Memory B cell (primary cell): ENCODE data around the gene TMEM205.
"Not testable (repeated sequence)": the region's sequence is repeated elsewhere in the genome, so short reads cannot be mapped to it uniquely, and the experiment has no call there.

Experiments used
- ATAC-seq: fragments of 150-1000 bp; cut with Tn5 transposase; 2 replicates; pipeline ENCODE4 v1.10.0; 2021; ENCODE audit warnings: low read depth, mild to moderate bottlenecking, moderate library complexity
- DNase-seq, 2 donors: peaks; one replicate each; pipeline ENCODE4 v3.0.0; 2022; ENCODE audit warnings: low spot score in 2 of 2
- H3K27ac Mint-ChIP-seq: one replicate; pipeline ENCODE4 v1.8.0; 2022; ENCODE audit warnings: mild to moderate bottlenecking, moderate library complexity, mixed read lengths
- H3K27me3 Mint-ChIP-seq: one replicate; pipeline ENCODE4 v1.8.0; 2022; ENCODE audit warnings: mixed read lengths
- H3K36me3 Mint-ChIP-seq: one replicate; pipeline ENCODE4 v1.8.0; 2022; ENCODE audit warnings: mild to moderate bottlenecking, mixed read lengths
- H3K4me1 Mint-ChIP-seq: one replicate; pipeline ENCODE4 v1.8.0; 2022; ENCODE audit warnings: mixed read lengths
- H3K4me3 Mint-ChIP-seq: one replicate; pipeline ENCODE4 v1.8.0; 2022; ENCODE audit warnings: mild to moderate bottlenecking, moderate library complexity, mixed read lengths
- H3K9me3 Mint-ChIP-seq: one replicate; pipeline ENCODE4 v1.8.0; 2022; ENCODE audit warnings: mixed read lengths

Gene TMEM205

DNA sequence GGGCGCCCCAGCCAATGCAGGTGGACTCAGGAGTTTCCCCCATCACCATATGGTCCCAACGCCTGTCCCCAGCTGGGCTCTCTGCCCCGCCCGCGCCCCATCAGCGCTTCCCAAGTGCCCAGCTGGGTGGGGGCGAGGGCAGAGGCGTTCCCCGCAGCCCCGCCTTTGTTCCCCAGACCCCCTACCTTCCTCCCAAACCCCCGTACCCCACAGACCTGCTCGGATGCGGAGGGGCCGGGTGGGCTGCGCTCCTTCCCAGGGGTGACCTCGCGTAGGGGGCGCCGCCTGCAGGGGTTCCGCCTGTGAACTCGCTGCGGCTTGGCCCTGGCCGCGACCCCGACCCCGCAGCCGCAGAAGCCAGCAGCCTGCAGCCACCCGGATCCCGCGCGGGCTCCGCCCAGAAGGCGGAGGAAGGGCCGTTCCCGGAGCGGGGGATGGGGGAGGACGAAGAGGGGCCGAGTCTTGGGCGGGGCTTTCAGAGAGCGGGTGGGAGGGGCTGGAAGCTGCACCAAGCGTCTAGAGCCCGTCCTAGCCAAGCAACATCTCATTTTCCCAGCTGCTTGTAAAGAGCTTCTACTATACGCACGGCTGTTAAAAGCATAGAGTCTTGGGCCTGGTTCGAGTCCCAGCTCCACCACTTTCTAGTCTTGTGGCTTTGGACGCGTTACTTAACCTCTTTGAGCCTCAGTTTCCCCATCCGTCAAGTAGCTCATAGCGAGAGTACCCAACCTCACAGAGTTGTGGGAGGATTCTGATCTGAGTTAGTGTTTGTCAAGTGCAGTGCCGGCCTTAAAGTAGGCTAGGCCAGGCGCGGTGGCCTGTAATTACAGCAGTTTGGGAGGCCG is 6.6 kb downstream of the TMEM205 start, which contains the start of gene RAB3D:
Gene RAB3D (minus strand): TSS at position 404 of the 845 bp plus-strand sequence. CDS start 2,258 bp downstream, outside the sequence.
- Mint-ChIP-seq H3K4me3 (peak within 1 kb of the TSS; percentile 80), H3K4me1 (peaks cover 8% of the 10 kb centered on the region), H3K36me3 (peaks cover 16% of the 10 kb centered on the region), H3K27me3 (no peaks in the 10 kb centered on the region), H3K9me3 (no peaks in the 10 kb centered on the region), H3K27ac (no peak within 1 kb of the TSS)
- DNase-seq, result peak; percentile 51 to 58
- ATAC-seq, result peak; percentile 95

- Mint-ChIP-seq H3K27ac (no peak overlapping the region), H3K9me3 (no peaks in the 10 kb centered on the region), H3K4me3 (peak overlapping the region; percentile 80), H3K4me1 (peaks cover 5% of the 10 kb centered on the region), H3K36me3 (peaks cover 21% of the 10 kb centered on the region), H3K27me3 (no peaks in the 10 kb centered on the region)
- no peak for ATAC-seq
- DNase-seq, result no peak
Measured at GRCh38 chr19:11338569-11339253, 7.4 kb downstream of the TMEM205 start.

DNA sequence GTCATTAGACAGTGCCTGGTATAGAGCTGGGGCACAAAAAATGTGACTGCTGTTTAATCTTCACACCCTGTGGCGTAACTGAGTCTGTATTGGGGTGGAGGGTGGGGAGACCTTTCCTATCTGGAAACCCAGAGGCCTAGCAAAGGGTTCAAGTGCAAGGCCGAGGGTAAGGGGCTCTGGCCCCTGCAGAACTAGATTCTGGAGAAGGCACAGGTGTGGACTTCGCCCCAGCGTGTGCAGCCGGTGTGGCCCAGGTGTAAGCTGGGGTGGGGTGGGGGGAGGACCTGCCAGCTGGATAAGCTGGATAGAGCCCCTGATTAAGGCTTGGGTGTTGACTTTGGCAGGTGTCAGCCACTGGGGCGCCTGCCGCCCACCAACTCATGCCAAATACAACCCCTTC is 7.9 kb downstream of the TMEM205 start:
- Mint-ChIP-seq H3K27ac (peak overlapping the region; percentile 50), H3K4me1 (peaks cover 5% of the 10 kb centered on the region), H3K4me3 (no peak overlapping the region), H3K9me3 (no peaks in the 10 kb centered on the region), H3K36me3 (peaks cover 24% of the 10 kb centered on the region), H3K27me3 (no peaks in the 10 kb centered on the region)
- ATAC-seq (no peak), DNase-seq (no peak)

DNA sequence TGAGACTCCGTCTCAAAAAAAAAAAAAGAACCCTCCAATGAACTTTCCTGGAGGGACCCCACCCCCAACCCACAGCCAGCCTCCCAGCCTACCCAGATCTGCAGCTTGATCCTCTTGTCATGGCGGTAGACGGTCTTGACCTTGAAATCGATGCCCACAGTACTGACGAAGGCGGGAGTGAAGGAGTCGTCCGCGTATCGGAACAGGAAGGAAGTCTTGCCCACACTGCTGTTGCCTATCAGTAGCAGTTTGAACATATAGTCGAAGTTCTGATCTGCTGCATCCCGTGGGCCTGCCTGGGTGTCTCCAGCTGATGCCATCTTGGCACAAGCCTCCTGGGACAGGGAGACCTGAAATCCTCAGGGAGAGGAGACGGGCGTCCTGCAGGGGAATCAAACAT is 9.0 kb downstream of the TMEM205 start:
- Mint-ChIP-seq H3K4me1 (peaks cover 5% of the 10 kb centered on the region), H3K36me3 (peaks cover 28% of the 10 kb centered on the region), H3K9me3 (no peaks in the 10 kb centered on the region), H3K27me3 (no peaks in the 10 kb centered on the region), H3K4me3 (no peak overlapping the region), H3K27ac (no peak overlapping the region)
- ATAC-seq, result no peak
- no peak for DNase-seq

DNA sequence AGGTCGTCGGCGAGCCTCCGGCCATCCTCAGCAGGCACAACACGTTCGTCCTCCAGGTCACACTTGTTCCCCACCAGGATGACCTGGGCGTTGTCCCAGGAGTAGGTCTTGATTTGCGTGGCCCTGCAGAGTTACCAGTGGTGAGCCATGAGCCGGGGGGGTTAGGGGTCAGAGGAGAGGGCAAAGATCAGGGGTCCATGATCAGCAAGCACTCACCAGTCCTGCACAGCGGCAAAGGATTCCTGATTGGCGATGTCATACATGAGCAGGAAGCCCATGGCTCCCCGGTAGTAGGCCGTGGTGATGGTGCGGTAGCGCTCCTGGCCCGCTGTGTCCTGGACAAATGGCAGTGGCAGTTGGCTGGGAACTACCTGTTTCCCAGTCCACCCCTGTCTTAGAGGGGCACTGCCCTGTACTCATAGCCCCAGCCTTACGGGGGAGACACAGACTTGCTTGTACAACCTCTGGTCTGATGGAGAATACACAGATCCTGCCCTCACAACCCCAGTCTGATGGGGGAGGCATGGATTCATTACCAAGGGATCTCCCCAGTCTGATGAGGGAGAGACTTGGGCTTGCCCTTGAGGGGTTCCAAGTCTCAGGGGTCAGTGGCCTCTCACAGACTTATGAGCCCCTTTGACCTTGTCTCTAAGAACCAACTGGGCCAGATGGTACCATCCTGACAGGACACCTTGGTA is 10.5 kb downstream of the TMEM205 start:
- H3K4me1 Mint-ChIP-seq, result peaks cover 5% of the 10 kb centered on the region
- no peak for DNase-seq
- no peak for ATAC-seq
- H3K36me3 Mint-ChIP-seq, result peaks cover 30% of the 10 kb centered on the region
- no peak overlapping the region for H3K27ac Mint-ChIP-seq
- no peaks in the 10 kb centered on the region for H3K27me3 Mint-ChIP-seq
- H3K4me3 Mint-ChIP-seq, result no peak overlapping the region
- no peaks in the 10 kb centered on the region for H3K9me3 Mint-ChIP-seq

DNA sequence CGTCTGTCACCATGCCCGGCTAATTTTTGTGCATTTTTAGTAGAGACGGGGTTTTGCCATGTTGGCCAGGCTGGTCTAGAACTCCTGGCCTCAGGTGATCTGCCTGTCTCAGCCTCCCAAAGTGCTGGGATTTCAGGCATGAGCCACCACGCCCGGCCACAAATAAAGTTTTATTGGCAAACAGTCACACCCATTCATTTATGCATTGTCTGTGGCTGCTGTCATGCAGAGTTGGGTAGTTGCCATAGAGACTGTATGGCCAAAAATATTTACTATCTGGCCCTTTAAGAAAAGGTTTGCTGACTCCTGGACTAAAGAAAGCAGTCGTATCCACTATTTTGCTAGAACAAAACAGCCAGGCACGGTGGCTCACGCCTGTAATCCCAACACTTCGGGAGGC is 12.2 kb downstream of the TMEM205 start:
- peak overlapping the region; percentile 67 for H3K27ac Mint-ChIP-seq

DNA sequence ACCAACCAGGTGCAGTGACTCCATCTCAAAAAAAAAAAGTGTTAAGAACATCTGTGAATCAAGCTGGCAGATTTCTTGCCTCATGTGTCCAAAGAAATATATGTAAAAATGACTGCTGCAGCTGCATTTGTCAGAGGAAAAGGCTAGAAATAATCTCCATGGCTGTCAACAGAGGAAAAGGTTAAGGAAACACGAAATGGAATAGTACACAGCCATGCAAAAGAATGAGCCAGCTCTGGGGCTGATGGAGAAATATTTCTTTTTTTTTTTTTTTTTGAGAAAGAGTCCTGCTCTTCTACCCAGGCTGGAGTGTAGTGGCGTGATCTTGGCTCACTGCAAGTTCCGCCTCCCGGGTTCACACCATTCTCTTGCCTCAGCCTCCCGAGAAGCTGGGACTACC is 13.2 kb downstream of the TMEM205 start:
- no peaks in the 10 kb centered on the region for H3K27me3 Mint-ChIP-seq
- H3K9me3 Mint-ChIP-seq, result no peaks in the 10 kb centered on the region
- H3K4me1 Mint-ChIP-seq, result no peaks in the 10 kb centered on the region
- peaks cover 31% of the 10 kb centered on the region for H3K36me3 Mint-ChIP-seq
- H3K27ac Mint-ChIP-seq, result no peak overlapping the region
- H3K4me3 Mint-ChIP-seq, result no peak overlapping the region
- ATAC-seq (no peak), DNase-seq (no peak)

More for the DNA sequence above, 12.2 kb downstream of the TMEM205 start:
- peaks cover 32% of the 10 kb centered on the region for H3K36me3 Mint-ChIP-seq
- H3K4me1 Mint-ChIP-seq, H3K4me3 Mint-ChIP-seq, H3K9me3 Mint-ChIP-seq, DNase-seq, H3K27me3 Mint-ChIP-seq: not testable (repeated sequence)
- ATAC-seq, result peak; percentile 60

DNA sequence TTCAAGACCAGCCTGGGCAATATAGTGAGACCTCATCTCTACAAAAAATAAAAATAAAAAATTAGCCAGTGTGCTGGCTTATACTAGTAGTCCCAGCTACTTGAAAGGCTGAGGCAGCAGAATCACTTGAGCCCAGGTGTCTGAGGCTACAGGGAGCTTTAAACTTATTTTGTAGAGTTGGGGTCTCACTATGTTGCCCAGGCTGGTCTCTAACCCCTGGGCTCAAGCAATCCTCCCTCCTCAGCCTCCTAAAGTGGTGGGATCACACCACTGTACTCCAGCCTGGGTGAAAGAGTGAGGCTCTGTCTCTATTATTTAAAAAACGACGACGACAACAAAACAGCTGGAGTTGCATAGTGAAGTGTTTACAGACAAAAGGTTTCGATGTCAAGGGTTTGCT is 14.6 kb downstream of the TMEM205 start:
- no peaks in the 10 kb centered on the region for H3K4me1 Mint-ChIP-seq

GRCh38 chr19:11330127-11330526 is 15.9 kb downstream of the TMEM205 start:
- DNase-seq (no peak), ATAC-seq (no peak)
- H3K36me3 Mint-ChIP-seq, result peaks cover 25% of the 10 kb centered on the region
- no peaks in the 10 kb centered on the region for H3K4me1 Mint-ChIP-seq
- H3K4me3 Mint-ChIP-seq, result no peak overlapping the region
- no peak overlapping the region for H3K27ac Mint-ChIP-seq
- no peaks in the 10 kb centered on the region for H3K9me3 Mint-ChIP-seq
- H3K27me3 Mint-ChIP-seq, result no peaks in the 10 kb centered on the region

More for the DNA sequence above, 14.6 kb downstream of the TMEM205 start:
- Mint-ChIP-seq H3K27me3 (no peaks in the 10 kb centered on the region), H3K36me3 (peaks cover 35% of the 10 kb centered on the region), H3K9me3 (no peaks in the 10 kb centered on the region), H3K27ac (no peak overlapping the region), H3K4me3 (no peak overlapping the region)
- no peak for ATAC-seq
- no peak for DNase-seq

GRCh38 chr19:11325544-11325943 is 20.5 kb downstream of the TMEM205 start:
- no peak for ATAC-seq
- Mint-ChIP-seq H3K9me3 (no peaks in the 10 kb centered on the region), H3K4me3 (no peak overlapping the region), H3K4me1 (peaks cover 12% of the 10 kb centered on the region), H3K27me3 (peaks cover 4% of the 10 kb centered on the region), H3K36me3 (peaks cover 8% of the 10 kb centered on the region), H3K27ac (no peak overlapping the region)
- DNase-seq, result no peak

DNA sequence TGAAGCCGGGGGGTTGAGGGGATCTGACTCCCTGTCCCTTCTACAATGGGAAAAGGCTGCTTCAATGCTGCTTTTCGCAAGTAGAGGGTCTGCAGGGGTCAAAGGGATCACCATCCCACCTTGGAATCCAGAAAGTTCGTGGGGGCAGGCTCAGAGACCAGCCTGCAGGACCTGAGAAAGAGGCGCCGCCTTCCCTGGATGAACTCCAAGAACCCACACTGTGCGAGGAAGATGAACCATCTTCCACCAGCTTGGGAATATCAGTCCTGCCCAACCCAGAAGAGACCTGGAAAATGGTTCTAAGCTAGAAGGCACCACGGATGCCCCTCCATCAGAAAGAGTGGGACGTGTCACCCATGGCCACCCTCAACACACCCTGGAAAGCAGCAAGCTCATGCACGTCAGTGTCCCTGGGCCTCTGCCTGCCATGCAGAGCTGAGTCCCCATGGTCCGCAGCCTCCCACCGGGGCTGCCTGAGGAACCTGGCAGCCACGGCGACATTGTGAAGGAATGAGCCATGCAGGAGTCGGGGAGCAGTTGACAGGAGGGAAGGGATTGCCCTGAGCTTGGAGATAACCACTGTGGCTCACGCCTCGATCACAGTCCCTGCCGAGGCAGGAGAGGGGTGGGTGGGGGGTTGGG is 21.2 kb downstream of the TMEM205 start:
- peaks cover 14% of the 10 kb centered on the region for H3K4me1 Mint-ChIP-seq
- H3K4me3 Mint-ChIP-seq, result no peak overlapping the region
- no peaks in the 10 kb centered on the region for H3K9me3 Mint-ChIP-seq
- no peak overlapping the region for H3K27ac Mint-ChIP-seq
- ATAC-seq (no peak), DNase-seq (no peak)
- peaks cover 6% of the 10 kb centered on the region for H3K36me3 Mint-ChIP-seq
- H3K27me3 Mint-ChIP-seq, result peaks cover 4% of the 10 kb centered on the region

DNA sequence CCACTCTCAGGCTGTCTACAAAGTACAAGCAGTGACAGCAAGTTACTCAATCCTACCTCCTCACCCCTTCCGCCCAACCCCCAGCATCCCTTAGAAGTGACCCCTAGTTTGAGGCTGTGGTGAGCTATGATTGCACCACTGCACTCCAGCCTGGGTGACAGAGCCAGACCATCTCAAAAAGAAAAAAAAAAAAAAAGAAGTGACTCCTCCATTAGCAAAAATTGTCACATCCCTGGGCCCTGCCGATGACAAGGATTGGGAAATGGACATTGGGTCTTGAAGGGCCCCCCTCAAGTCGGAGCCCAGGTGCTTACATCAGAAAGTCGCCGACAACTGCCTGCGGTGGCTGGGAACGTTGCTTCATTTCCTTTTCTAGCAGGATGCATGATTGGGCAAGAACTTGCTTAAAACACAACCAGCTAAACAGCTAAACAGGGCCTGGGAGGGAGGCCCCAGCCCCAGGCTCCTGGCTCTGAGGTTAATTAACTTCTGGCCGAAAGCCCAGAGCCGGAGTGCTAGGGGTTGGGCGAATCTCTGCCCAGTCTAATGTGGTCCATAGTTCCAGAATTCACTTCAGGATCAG is 21.9 kb downstream of the TMEM205 start:
- ATAC-seq (peak; percentile 82), DNase-seq (peak in 1 of 2 donors; percentile 31)
- Mint-ChIP-seq H3K27me3 (peaks cover 4% of the 10 kb centered on the region), H3K4me1 (peaks cover 14% of the 10 kb centered on the region), H3K4me3 (no peak overlapping the region), H3K36me3 (peaks cover 6% of the 10 kb centered on the region), H3K27ac (no peak overlapping the region), H3K9me3 (no peaks in the 10 kb centered on the region)

DNA sequence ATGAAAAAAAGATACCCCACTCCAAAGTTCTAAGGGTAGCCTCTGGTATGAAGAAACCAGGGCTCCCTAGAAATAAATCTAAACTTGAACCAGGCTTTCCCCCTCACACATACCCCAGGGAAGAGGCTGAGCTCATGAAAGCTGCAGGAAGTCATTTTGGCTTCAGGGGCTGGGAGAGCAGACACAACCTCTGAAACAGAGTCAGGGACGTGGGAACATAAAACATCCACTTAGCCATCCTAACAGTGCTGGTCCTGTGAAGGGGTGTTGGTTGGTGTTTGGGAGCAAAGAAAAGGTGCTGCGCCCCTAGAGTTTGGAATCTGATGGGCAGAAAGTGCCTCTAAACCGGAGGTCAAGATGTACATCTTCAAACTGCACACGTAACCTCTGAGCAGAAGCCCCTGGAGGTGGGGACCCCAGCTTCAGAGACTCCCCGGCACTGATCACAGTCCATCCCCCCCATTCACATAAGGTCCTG is 22.4 kb downstream of the TMEM205 start:
- H3K36me3 Mint-ChIP-seq, result peaks cover 6% of the 10 kb centered on the region
- ATAC-seq (no peak), DNase-seq (no peak)
- H3K4me1 Mint-ChIP-seq, result peaks cover 14% of the 10 kb centered on the region
- no peaks in the 10 kb centered on the region for H3K9me3 Mint-ChIP-seq
- H3K4me3 Mint-ChIP-seq, result no peak overlapping the region
- peaks cover 4% of the 10 kb centered on the region for H3K27me3 Mint-ChIP-seq
- no peak overlapping the region for H3K27ac Mint-ChIP-seq
